ENCODE results near the gene HCN4.

Gene HCN4

GRCh38 chr15:73291441-73291840 is 77.3 kb downstream of the HCN4 start:
- no peak for DNase-seq

- DNase-seq, result no peak
Measured at GRCh38 chr15:73287019-73287418, 81.7 kb downstream of the HCN4 start.

DNA sequence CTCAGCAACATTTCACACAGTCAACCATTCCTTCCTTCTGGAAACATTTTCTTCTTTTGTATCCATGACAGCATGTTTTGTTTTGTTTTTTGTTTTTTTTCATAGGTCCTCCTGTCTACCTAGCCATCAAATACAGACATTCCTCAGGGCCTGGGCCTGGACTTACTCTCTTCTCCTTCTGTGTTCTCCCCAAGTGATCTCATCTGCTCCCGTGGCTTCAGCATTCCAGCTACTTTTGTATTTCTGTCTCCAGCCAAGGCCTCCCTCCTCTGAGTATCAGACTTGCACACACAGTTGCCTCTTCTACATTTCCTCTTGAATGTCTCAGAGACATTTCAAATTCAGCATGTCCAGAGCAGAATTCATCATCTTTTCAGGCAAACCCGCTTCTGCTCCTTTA is 82.4 kb downstream of the HCN4 start:
- DNase-seq, result no peak

DNA sequence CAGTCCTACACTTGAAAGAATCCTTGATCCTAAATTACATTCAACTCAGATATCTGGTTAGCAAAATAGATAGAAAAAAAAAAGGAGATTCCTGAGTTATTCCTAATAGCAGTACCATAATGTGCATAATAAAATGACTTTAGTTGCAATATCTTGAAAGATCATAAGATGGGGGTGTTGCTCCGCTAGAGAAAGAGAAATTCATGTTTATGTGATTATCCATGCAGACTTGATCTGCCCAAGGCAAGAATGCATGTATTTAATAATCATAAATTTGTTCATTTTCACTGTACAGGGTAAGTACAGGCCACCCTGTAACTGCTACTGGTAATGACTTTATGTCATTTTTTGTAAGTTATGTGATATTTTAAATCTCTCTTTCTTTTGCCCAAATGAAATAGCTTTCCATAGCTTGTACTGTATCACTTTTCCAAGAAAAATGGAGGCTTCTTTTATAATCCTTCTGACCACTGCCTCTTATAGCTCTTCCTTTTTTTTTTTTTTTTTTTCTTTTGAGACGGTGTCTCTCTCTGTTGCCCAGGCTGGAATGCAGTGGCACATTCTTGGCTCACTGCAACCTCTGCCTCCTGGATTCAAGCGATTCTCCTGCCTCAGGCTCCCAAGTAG is 84.6 kb downstream of the HCN4 start:
- no peak for DNase-seq

DNA sequence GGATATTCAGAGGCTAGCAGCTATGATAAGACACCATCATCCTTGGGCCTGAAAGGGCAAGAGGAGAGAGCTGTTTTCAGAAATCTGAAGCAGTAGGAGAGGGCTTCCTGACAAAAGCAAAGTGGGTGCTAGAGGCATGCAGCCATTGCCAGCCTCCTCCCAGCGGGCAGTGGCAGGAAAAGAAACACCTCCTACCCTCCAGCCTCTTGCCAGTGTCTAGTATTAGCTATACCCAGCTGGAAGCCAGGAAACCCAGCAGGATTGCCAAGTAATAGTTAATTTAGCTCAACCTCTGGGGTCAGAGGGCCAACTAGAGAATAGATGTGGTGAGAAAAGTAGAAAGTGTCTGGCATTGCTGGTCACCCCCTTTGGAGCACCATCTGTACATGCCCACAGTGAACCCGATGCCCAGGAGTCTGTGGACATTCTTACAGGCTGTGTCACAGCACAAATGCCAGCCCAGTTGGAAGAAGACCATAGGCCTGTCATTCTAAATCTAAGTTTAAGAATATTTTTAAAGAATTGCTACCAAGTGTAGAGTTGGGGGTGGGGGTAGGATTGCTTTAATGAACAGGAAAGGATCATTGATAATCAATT is 85.3 kb downstream of the HCN4 start:
- no peak for DNase-seq

DNA sequence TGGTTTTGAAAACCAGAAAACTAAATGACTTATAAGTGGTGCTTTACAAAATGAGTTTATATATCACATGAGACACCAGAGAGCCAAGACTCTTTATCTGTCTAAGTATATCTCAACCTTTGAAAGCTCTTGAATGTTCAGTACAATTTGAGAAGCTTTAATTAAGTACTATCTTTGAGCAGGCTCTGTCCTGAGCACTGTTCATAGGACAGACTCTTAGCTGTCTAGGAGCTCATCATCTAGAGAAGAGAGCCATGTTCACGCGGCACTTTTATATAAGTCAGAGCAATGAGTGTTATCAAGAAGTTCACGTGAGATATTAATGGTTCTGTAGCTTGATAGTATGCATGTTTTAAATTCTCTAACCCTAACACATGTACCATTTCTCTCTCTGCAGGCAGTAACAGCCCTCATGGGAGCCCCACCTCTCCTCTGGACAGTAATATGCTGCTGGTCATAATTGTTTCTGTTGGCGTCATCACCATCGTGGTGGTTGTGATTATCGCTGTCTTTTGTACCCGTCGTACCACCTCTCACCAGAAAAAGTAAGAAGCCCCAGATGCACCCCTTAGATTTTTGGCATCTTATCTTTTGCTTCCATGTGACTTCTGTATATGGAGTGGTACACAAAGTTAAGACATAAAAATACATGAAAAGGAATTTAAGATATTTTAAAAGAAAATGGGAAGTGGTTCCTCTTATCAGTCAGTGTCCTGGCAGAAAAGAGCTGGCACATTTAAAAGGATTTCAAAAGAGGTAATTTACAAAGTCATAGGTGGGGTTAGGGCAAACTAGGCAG is 86.0 kb downstream of the HCN4 start:
- DNase-seq, result no peak

DNA sequence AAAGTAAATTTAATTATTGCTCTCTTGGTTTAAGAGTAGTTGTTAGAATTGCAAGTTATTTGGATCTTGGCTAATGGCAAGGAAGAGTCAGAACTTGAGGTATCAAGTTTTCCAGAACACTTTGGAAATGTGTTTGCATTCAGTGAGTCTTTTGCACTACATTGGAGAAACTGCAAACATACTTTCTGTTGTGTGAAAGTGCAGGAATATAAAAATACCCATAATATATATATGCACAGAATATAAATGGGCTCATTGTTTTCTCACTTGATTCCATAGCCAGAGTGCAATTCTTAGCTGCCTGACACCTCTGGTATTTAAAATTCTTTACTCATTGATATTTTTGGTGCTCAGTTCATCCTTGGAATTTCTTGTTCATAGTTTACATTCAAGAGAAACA is 92.9 kb downstream of the HCN4 start:
- DNase-seq, result no peak

DNA sequence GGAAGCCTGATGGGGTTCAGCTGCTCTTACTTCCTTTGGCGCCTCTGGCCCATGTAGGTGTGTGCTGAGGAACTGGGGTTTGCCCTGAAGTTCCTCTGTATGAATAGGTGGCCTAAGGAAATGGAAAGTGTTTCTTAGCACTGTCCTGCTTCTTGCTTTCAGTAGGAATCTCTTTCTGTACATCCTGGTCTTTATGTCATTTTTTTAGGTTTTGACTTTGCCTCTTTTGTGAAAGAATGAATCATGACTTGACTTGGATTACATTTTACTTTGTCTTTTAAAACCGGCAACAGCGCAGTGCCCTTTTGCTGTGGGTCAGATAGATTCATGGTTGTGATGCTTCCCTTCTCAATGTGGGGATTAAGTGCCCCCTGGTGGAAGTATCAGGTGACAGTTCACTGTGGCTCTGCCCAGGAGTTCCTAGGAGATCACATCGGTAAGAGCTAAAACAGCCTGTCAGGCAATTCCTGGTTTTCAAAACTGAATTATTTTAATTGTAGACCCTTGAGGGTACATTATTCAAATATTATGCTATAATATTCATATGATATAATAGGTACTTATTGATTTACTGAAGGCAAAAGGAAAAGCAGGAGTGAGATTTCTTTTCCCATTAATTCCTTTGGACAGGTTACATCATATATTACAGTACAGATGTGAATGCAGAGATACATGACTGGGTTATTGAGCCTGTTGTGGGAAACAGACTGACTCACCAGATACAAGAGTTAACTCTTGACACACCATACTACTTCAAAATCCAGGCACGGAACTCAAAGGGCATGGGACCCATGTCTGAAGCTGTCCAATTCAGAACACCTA is 95.4 kb downstream of the HCN4 start:
- peak; percentile 8 to 29 for DNase-seq

DNA sequence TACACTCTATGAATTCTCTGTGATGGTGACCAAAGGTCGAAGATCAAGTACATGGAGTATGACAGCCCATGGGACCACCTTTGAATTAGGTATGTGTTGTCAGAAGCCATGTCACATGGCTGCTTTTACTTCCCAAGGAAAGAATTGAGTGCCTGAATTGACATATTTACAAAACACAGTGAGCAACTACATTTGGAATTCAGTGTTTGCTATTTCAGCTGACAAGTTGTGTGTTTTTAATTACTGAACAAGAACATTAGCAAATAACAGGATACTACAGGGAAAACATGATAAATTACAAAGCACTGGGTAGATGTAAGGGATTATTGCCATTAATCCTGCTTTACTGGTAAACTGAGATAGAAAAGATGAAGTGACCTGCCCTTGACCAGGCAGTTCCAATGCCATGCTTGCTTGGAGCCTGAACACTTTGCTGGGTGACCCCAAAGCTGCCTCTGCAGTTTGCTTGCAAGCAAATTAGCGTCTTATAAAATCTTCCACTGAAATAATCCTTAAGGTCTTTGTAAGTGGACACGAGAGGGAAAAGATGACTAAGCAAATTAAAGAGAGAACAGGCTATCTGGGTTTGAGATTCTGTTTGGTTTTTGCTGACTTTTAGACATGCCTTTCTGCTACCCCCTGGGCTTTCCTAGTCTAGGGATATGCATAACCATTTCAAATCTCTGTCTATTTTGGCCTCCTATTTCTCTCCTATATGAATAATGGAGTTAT is 98.2 kb downstream of the HCN4 start:
- no peak for DNase-seq

Data from NCI-H1930 (cell line).